Adrenal gland (tissue), 12 donors: ENCODE data around the gene EIF4E1B. TPM values are rescaled to one million over a fixed set of nuclear protein-coding genes. Genes with fewer than 3 reads are reported as not detected.
"Not testable (repeated sequence)": the region's sequence is repeated elsewhere in the genome, so short reads cannot be mapped to it uniquely, and the experiment has no call there.

ENCODE experiments used
- DNase-seq, 7 donors: peaks; one replicate each; pipeline ENCODE4 v3.0.0-alpha.2; 2019 to 2020
- H3K27ac ChIP-seq, 5 donors: fragments of 200-600 bp; sonication (generic) in 4 of 5; 1 replicate in 3 of 5; 2 replicates in 2 of 5; pipeline versions ENCODE4 v1.5.1 to v1.8.0; 2016 to 2020; ENCODE audit warnings: mild to moderate bottlenecking in 1 of 5
- H3K27me3 ChIP-seq: fragments of 200-600 bp; 2 replicates; pipeline ENCODE4 v1.8.0; 2021
- H3K36me3 ChIP-seq, 2 donors: fragments of 200-600 bp; replicated peaks in 1 of 2; 1 replicate in 1 of 2; 2 replicates in 1 of 2; pipeline versions ENCODE4 v1.5.1 to v1.8.0; 2018 to 2022
- H3K4me1 ChIP-seq, 2 donors: fragments of 200-600 bp; replicated peaks in 1 of 2; 1 replicate in 1 of 2; 2 replicates in 1 of 2; pipeline versions ENCODE4 v1.5.1 to v1.8.0; 2018 to 2021
- H3K4me3 ChIP-seq, 4 donors: fragments of 200-600 bp; sonication (generic) in 3 of 4; one replicate each; pipeline ENCODE4 v1.5.1; 2016 to 2018
- H3K9me3 ChIP-seq, 3 donors: fragments of 200-600 bp; sonication (generic) in 1 of 3; replicated peaks in 1 of 3; 1 replicate in 2 of 3; 2 replicates in 1 of 3; pipeline versions ENCODE4 v1.5.1 to v1.8.0; 2016 to 2021
- CTCF ChIP-seq, 6 experiments: fragments of 450-650 bp in 4 of 6; fragments of 200-600 bp in 2 of 6; sonication (generic) in 1 of 6; IDR thresholded peaks; 1 replicate in 5 of 6; 2 replicates in 1 of 6; pipeline versions ENCODE4 v1.5.1 to v1.8.0; 2016 to 2021; ENCODE audit warnings: antibody characterized with exemption in 6 of 6, mild to moderate bottlenecking in 2 of 6, moderate library complexity in 1 of 6
- POLR2A ChIP-seq, 2 donors: fragments of 450-650 bp; IDR thresholded peaks; one replicate each; pipeline ENCODE4 v1.6.1; 2017; ENCODE audit warnings: antibody characterized with exemption in 2 of 2, mild to moderate bottlenecking in 2 of 2, moderate library complexity in 1 of 2
- WGBS, 4 donors: extraction: QIAGEN DNeasy Blood & Tissue Kit in 2 of 4; methylation state at CpG; one replicate each; pipeline versions ENCODE4 v1.1.5 to v1.1.7; 2013 to 2017; 5-methylcytosine and 5-hydroxymethylcytosine counted together
- intact Hi-C, 2 donors: fragments of 100-400 bp; cut with DNase I; formaldehyde crosslinking; loops; one replicate each; pipeline versions ENCODE4 v1.14.1 to v1.15.0; 2022 to 2023
- polyA plus RNA-seq, 3 donors: library from polyadenylated mRNA; stranded (reverse); fragments of 200-250 nt in 2 of 3; fragments of 350-450 nt in 1 of 3; fragmentation: Illumina TruSeq in 1 of 3; extraction: RNeasy Lipid Tissue Mini Kit (QIAGEN cat#74804) in 1 of 3; gene quantifications; one replicate each; pipeline ENCODE4 v1.2.3, GENCODE V29; 2013 to 2014
- total RNA-seq, 9 donors: library from RNA; depleted of rRNA in 4 of 9; stranded (reverse); fragments of >200 nt in 4 of 9; fragments of 120-200 nt in 1 of 9; fragmentation: NEBNext Ultra II Directional in 1 of 9; extraction: Animal tissue kit (Norgen Biotek cat#: 25700) in 1 of 9; gene quantifications; one replicate each; pipeline versions ENCODE4 v1.1.0 to v1.2.4, GENCODE V29; 2013 to 2023
- donor health status: healthy with polysubstance abuse.
- donor health status: Bipolar disorder and iron deficiency.
- donor health status: DM: yes; HTN: yes; CAD: no.
- donor health status: DM: no; HTN: no; CAD: no.
- donor health status: DM: no; HTN: no; CAD: no.
- donor health status: DM: yes; HTN: yes; CAD: no.

EIF4E1B gene
- total and polyA plus RNA-seq, 12 donors: 0.24 to 0.44 (median 0.28) TPM; not detected in 7

- intact Hi-C loops: no loop called here
- TF ChIP-seq CTCF (IDR thresholded peaks at IDR 0.05) (no peak), POLR2A (IDR thresholded peaks at IDR 0.05) (no peak)
- H3K36me3 ChIP-seq: no peaks in the 10 kb centered on the region
These were observed 42.2 kb upstream of the EIF4E1B start for GRCh38 chr5:176588297-176588696.

GRCh38 chr5:176589039-176589769 lies 41.3 kb upstream of the EIF4E1B start:
- Histone ChIP-seq H3K4me3 (no peak overlapping the region), H3K9me3 (no peaks in the 10 kb centered on the region), H3K27me3 (no peaks in the 10 kb centered on the region), H3K4me1 (no peaks in the 10 kb centered on the region), H3K36me3 (no peaks in the 10 kb centered on the region), H3K27ac (no peak overlapping the region)
- no peak for TF ChIP-seq POLR2A (IDR thresholded peaks at IDR 0.05)
- no peak for TF ChIP-seq CTCF (IDR thresholded peaks at IDR 0.05)
- intact Hi-C loops: no loop called here
- DNase-seq: no peak
- 86 to 92% (median 89%) methylated on average over 18 to 31 of the region's 31 CpGs for WGBS, 4 donors

More at GRCh38 chr5:176588297-176588696, 42.2 kb upstream of the EIF4E1B start:
- no peak overlapping the region for H3K4me3 ChIP-seq
- H3K27me3 ChIP-seq: no peaks in the 10 kb centered on the region
- no peak for DNase-seq
- H3K9me3 ChIP-seq: no peaks in the 10 kb centered on the region
- no peaks in the 10 kb centered on the region for H3K4me1 ChIP-seq
- no peak overlapping the region for H3K27ac ChIP-seq

GRCh38 chr5:176590035-176590717 lies 40.3 kb upstream of the EIF4E1B start:
- H3K4me1 ChIP-seq: no peaks in the 10 kb centered on the region
- no peaks in the 10 kb centered on the region for H3K36me3 ChIP-seq
- no peaks in the 10 kb centered on the region for H3K27me3 ChIP-seq
- no peak overlapping the region for H3K4me3 ChIP-seq
- intact Hi-C loops: no loop called here
- no peak for TF ChIP-seq POLR2A (IDR thresholded peaks at IDR 0.05)
- TF ChIP-seq CTCF (IDR thresholded peaks at IDR 0.05): no peak
- no peak overlapping the region for H3K27ac ChIP-seq
- DNase-seq: no peak
- WGBS, 4 donors: 85 to 88% (median 86%) methylated on average over 15 to 17 of the region's 17 CpGs; no CpG with 5 or more reads in 1 of the 4 donors
- H3K9me3 ChIP-seq: no peaks in the 10 kb centered on the region

GRCh38 chr5:176591667-176592066 lies 38.8 kb upstream of the EIF4E1B start:
- H3K27me3 ChIP-seq, intact Hi-C loops, H3K36me3 ChIP-seq, DNase-seq, H3K4me1 ChIP-seq, H3K4me3 ChIP-seq, H3K9me3 ChIP-seq, H3K27ac ChIP-seq: not testable (repeated sequence)
- WGBS, 4 donors: 15 to 75% (median 42%) methylated on average over 2 of the region's 2 CpGs
